Heart left ventricle (tissue), 16 donors: ENCODE measurements around the gene HIP1. TPM values are rescaled to one million over a fixed set of nuclear protein-coding genes. Genes with fewer than 3 reads are reported as not detected.

Experiments used
- ATAC-seq, 4 donors: fragments of 200-7000 bp; cut with Tn5 transposase; one replicate each; pipeline ENCODE4 v1.9.1; 2020 to 2022; ENCODE audit warnings: moderate library complexity in 4 of 4, mild to moderate bottlenecking in 3 of 4, moderate number of reproducible peaks in 1 of 4
- DNase-seq, 5 donors: peaks; one replicate each; pipeline ENCODE4 v3.0.0-alpha.2; 2020
- H3K27ac ChIP-seq, 12 donors: fragments of 200-600 bp; sonication (generic) in 4 of 12; one replicate each; pipeline versions ENCODE4 v1.5.0 to v1.8.0; 2016 to 2022; ENCODE audit warnings: mild to moderate bottlenecking in 2 of 12
- H3K27me3 ChIP-seq, 9 donors: fragments of 200-600 bp; sonication (generic) in 2 of 9; one replicate each; pipeline versions ENCODE4 v1.5.1 to v1.8.0; 2016 to 2022; ENCODE audit warnings: mild to moderate bottlenecking in 3 of 9
- H3K36me3 ChIP-seq, 9 donors: fragments of 200-600 bp; sonication (generic) in 2 of 9; one replicate each; pipeline versions ENCODE4 v1.5.0 to v1.8.0; 2018 to 2022; ENCODE audit warnings: mild to moderate bottlenecking in 2 of 9
- H3K4me1 ChIP-seq, 12 donors: fragments of 200-600 bp; sonication (generic) in 4 of 12; one replicate each; pipeline versions ENCODE4 v1.5.0 to v1.8.0; 2016 to 2022; ENCODE audit warnings: mild to moderate bottlenecking in 3 of 12
- H3K4me3 ChIP-seq, 12 donors: fragments of 200-600 bp; sonication (generic) in 4 of 12; one replicate each; pipeline versions ENCODE4 v1.5.0 to v1.8.0; 2017 to 2022; ENCODE audit warnings: mild to moderate bottlenecking in 9 of 12, moderate library complexity in 4 of 12
- H3K9me3 ChIP-seq, 12 donors: fragments of 200-600 bp; sonication (generic) in 4 of 12; one replicate each; pipeline versions ENCODE4 v1.5.0 to v1.8.0; 2016 to 2022; ENCODE audit warnings: mild to moderate bottlenecking in 1 of 12
- CTCF ChIP-seq, 12 donors: fragments of 200-600 bp; sonication (generic) in 4 of 12; IDR thresholded peaks; one replicate each; pipeline versions ENCODE4 v1.5.0 to v1.8.0; 2018 to 2022; ENCODE audit warnings: antibody characterized with exemption in 12 of 12, mild to moderate bottlenecking in 5 of 12
- POLR2A ChIP-seq, 2 donors: fragments of 450-650 bp; IDR thresholded peaks; one replicate each; pipeline ENCODE4 v1.6.1; 2017; ENCODE audit warnings: antibody characterized with exemption in 2 of 2, mild to moderate bottlenecking in 2 of 2, moderate library complexity in 2 of 2
- WGBS, 4 donors: extraction: QIAGEN DNeasy Blood & Tissue Kit in 2 of 4; methylation state at CpG; one replicate each; pipeline versions ENCODE4 v1.1.5 to v1.1.7; 2013 to 2018; 5-methylcytosine and 5-hydroxymethylcytosine counted together
- intact Hi-C, 10 donors: fragments of 100-400 bp; cut with DNase I; formaldehyde crosslinking; loops; one replicate each; pipeline versions ENCODE4 v1.11.1 to v1.14.2; 2022
- polyA plus RNA-seq, 2 donors: library from polyadenylated mRNA; stranded (reverse); fragments of 200-250 nt; gene quantifications; one replicate each; pipeline ENCODE4 v1.2.3, GENCODE V29; 2013
- total RNA-seq, 9 donors: library from RNA; depleted of rRNA in 2 of 9; stranded (reverse); fragments of >200 nt in 2 of 9; fragmentation: NEBNext Ultra II Directional in 3 of 9; extraction: Animal tissue kit (Norgen Biotek cat#: 25700) in 3 of 9; gene quantifications; one replicate each; pipeline versions ENCODE4 v1.1.0 to v1.2.4, GENCODE V29; 2016 to 2023
- donor health status: ischemic (EF 13 %, LVEDD 7.1; RV severe dilation, severe dysfunction).
- donor health status: healthy with polysubstance abuse.
- donor health status: DM: no; HTN: yes; CAD: no.
- donor health status: DM: no; HTN: no; CAD: no.
- donor health status: ischemic (EF 25% LVEDD 6.9; RV normal size, moderate dysfunction).
- donor health status: ischemic (EF 25% LVEDD 5.7; RV mildly dilated, moderate dysfunction).
- donor health status: healthy.
- donor health status: DM: yes; HTN: yes; CAD: no.
- donor health status: ischemic (EF 35%, LVEDD 5.7; RV mildly dilated, moderate dysfunction).
- donor health status: nonischemic (EF 11% LVEDD 7.7; RV severe dilation, severe dysfunction).
- donor health status: DM: yes; HTN: yes; CAD: no.
- donor health status: PGD.
- donor health status: ischemic (EF 29% LVEDD 5.4; RV normal size, mild dysfunction).
- donor health status: nonischemic (EF 23%, LVEDD 6.1; RV moderate dilation, normal function).

HIP1 gene
- total and polyA plus RNA-seq, 11 donors: 5.9 to 36.4 (median 21.8) TPM

GRCh38 chr7:75732764-75733630, 5.7 kb downstream of the HIP1 start:
- Histone ChIP-seq H3K9me3 (no peaks in the 10 kb centered on the region), H3K27ac (no peak overlapping the region), H3K36me3 (peaks cover 0 to 16% (median 0%) of the 10 kb centered on the region in 9 donors), H3K4me3 (no peak overlapping the region), H3K4me1 (peaks cover 0 to 39% (median 16%) of the 10 kb centered on the region in 12 donors), H3K27me3 (no peaks in the 10 kb centered on the region)
- intact Hi-C loops: loop anchor here in 4 of 10 donors (10.0 kb wide), 4 partner anchors 68 to 118 kb away; no protein-coding TSS in a partner anchor
- peak in 1 of 4 donors; percentile 9 for ATAC-seq
- WGBS, 4 donors: 68 to 80% (median 74%) methylated on average over 15 of the region's 15 CpGs
- DNase-seq: no peak
- TF ChIP-seq CTCF (IDR thresholded peaks at IDR 0.05): no peak
- TF ChIP-seq POLR2A (IDR thresholded peaks at IDR 0.05): no peak

- intact Hi-C loops: loop anchor here in 4 of 10 donors (10.0 kb wide), 4 partner anchors 67 to 117 kb away; no protein-coding TSS in a partner anchor
- Histone ChIP-seq H3K27me3 (no peaks in the 10 kb centered on the region), H3K4me3 (no peak overlapping the region), H3K4me1 (peaks cover 0 to 36% (median 15%) of the 10 kb centered on the region in 12 donors), H3K36me3 (peaks cover 0 to 16% (median 0%) of the 10 kb centered on the region in 9 donors), H3K9me3 (no peaks in the 10 kb centered on the region), H3K27ac (no peak overlapping the region)
- 82 to 89% (median 84%) methylated on average over 12 of the region's 12 CpGs for WGBS, 4 donors
- ATAC-seq (no peak), DNase-seq (no peak)
- TF ChIP-seq POLR2A (IDR thresholded peaks at IDR 0.05) (no peak), CTCF (IDR thresholded peaks at IDR 0.05) (no peak)
Measured at GRCh38 chr7:75732016-75732521, 6.7 kb downstream of the HIP1 start.

GRCh38 chr7:75729851-75730274, 8.9 kb downstream of the HIP1 start:
- peaks cover 0 to 25% (median 13%) of the 10 kb centered on the region in 12 donors for H3K4me1 ChIP-seq
- WGBS, 4 donors: 62 to 73% (median 67%) methylated on average over 4 of the region's 4 CpGs
- no peak overlapping the region for H3K4me3 ChIP-seq
- ATAC-seq (no peak), DNase-seq (no peak)
- no peak for TF ChIP-seq POLR2A (IDR thresholded peaks at IDR 0.05)
- TF ChIP-seq CTCF (IDR thresholded peaks at IDR 0.05): no peak
- intact Hi-C loops: loop anchor here in 4 of 10 donors (10.0 kb wide), 4 partner anchors 65 to 115 kb away; no protein-coding TSS in a partner anchor
- no peaks in the 10 kb centered on the region for H3K27me3 ChIP-seq
- peaks cover 0 to 16% (median 0%) of the 10 kb centered on the region in 9 donors for H3K36me3 ChIP-seq
- no peaks in the 10 kb centered on the region for H3K9me3 ChIP-seq
- H3K27ac ChIP-seq: peak overlapping the region in 1 of 12 donors; percentile 15
